DOHH2 (cell line): ENCODE measurements around the gene RNF223.

Experiments
- H3F3A ChIP-seq: fragments of 200-600 bp; sonication (generic), shearing (Covaris generic); 2 replicates; pipeline ENCODE4 v1.6.0; 2016; ENCODE audit warnings: antibody characterized with exemption, mild to moderate bottlenecking; ENCODE audit not compliant: control insufficient read depth, insufficient read depth
- H3K27ac ChIP-seq: fragments of 200-600 bp; sonication (generic); 2 replicates; pipeline ENCODE4 v1.5.1; 2014; ENCODE audit warnings: low read depth, mild to moderate bottlenecking, low read length, moderate library complexity
- H3K27me3 ChIP-seq: fragments of 200-600 bp; sonication (generic); 2 replicates; pipeline ENCODE4 v1.6.1; 2014; ENCODE audit warnings: mild to moderate bottlenecking, low read length, mixed read lengths; ENCODE audit not compliant: control insufficient read depth
- H3K36me3 ChIP-seq: fragments of 200-600 bp; sonication (generic); 2 replicates; pipeline ENCODE4 v1.6.1; 2014; ENCODE audit warnings: mild to moderate bottlenecking, low read length, moderate library complexity, mixed read lengths; ENCODE audit not compliant: control insufficient read depth
- H3K4me1 ChIP-seq: fragments of 200-600 bp; sonication (generic); 2 replicates; pipeline ENCODE4 v1.6.1; 2014; ENCODE audit warnings: mild to moderate bottlenecking, low read length, mixed read lengths; ENCODE audit not compliant: control insufficient read depth
- H3K4me2 ChIP-seq: fragments of 200-600 bp; sonication (generic); 2 replicates; pipeline ENCODE4 v1.6.0; 2014; ENCODE audit warnings: mild to moderate bottlenecking, low read length, moderate library complexity
- H3K4me3 ChIP-seq: fragments of 200-600 bp; sonication (generic); 2 replicates; pipeline ENCODE4 v1.5.1; 2014; ENCODE audit warnings: mild to moderate bottlenecking, low read length, mixed read lengths
- H3K79me2 ChIP-seq: fragments of 200-600 bp; sonication (generic); 2 replicates; pipeline ENCODE4 v1.6.1; 2014; ENCODE audit warnings: mild to moderate bottlenecking, low read length, mixed read lengths; ENCODE audit not compliant: control insufficient read depth
- H3K9me2 ChIP-seq: fragments of 200-600 bp; sonication (generic); replicated peaks from 2 replicates; pipeline ENCODE4 v1.6.1; 2014; ENCODE audit warnings: mild to moderate bottlenecking, low read length, mixed read lengths; ENCODE audit not compliant: control insufficient read depth
- H3K9me3 ChIP-seq: fragments of 200-600 bp; sonication (generic); 2 replicates; pipeline ENCODE4 v1.6.1; 2014; ENCODE audit warnings: antibody characterized with exemption, low read length, mixed read lengths; ENCODE audit not compliant: control insufficient read depth, insufficient read depth
- H4K20me1 ChIP-seq: fragments of 200-600 bp; sonication (generic); 2 replicates; pipeline ENCODE4 v1.6.0; 2014; ENCODE audit warnings: low read depth, mild to moderate bottlenecking, antibody characterized with exemption, low read length, moderate library complexity; ENCODE audit not compliant: control insufficient read depth, insufficient read depth
- CTCF ChIP-seq: fragments of 200-600 bp; sonication (generic); IDR thresholded peaks from one replicate; pipeline ENCODE4 v1.5.1; 2014; ENCODE audit warnings: antibody characterized with exemption, mild to moderate bottlenecking, low read depth, low read length; ENCODE audit not compliant: poor library complexity, severe bottlenecking
- EZH2phosphoT487 ChIP-seq: fragments of 200-600 bp; sonication (generic); IDR thresholded peaks from 2 replicates; pipeline ENCODE4 v1.6.1; 2017; ENCODE audit warnings: borderline replicate concordance, mild to moderate bottlenecking, antibody characterized with exemption, low read length, moderate library complexity, mixed read lengths

The RNF223 gene

GRCh38 chr1:1061682-1062345 is 12.3 kb downstream of the RNF223 start:
- Histone ChIP-seq H3K4me2 (no peak overlapping the region), H3K4me1 (peaks cover 25% of the 10 kb centered on the region), H4K20me1 (no peaks in the 10 kb centered on the region), H3K4me3 (no peak overlapping the region), H3K36me3 (no peaks in the 10 kb centered on the region), H3K27ac (no peak overlapping the region), H3K27me3 (peaks cover 60% of the 10 kb centered on the region), H3K9me2 (no peaks in the 10 kb centered on the region), H3K9me3 (no peaks in the 10 kb centered on the region), H3F3A (no peaks in the 10 kb centered on the region), H3K79me2 (no peaks in the 10 kb centered on the region)
- TF ChIP-seq CTCF = no peak
- no peak for TF ChIP-seq EZH2phosphoT487

- H3K79me2 ChIP-seq = no peaks in the 10 kb centered on the region
These were observed 13.7 kb downstream of the RNF223 start for GRCh38 chr1:1060281-1061000.

GRCh38 chr1:1059494-1060280 is 14.4 kb downstream of the RNF223 start:
- Histone ChIP-seq H3K36me3 (no peaks in the 10 kb centered on the region), H3F3A (no peaks in the 10 kb centered on the region), H3K9me3 (no peaks in the 10 kb centered on the region), H3K4me2 (peak overlapping the region; percentile 73), H3K27me3 (peaks cover 56% of the 10 kb centered on the region), H4K20me1 (no peaks in the 10 kb centered on the region), H3K79me2 (no peaks in the 10 kb centered on the region), H3K4me3 (peak overlapping the region; percentile 63), H3K27ac (no peak overlapping the region), H3K4me1 (peaks cover 25% of the 10 kb centered on the region), H3K9me2 (no peaks in the 10 kb centered on the region)
- TF ChIP-seq CTCF (no peak), EZH2phosphoT487 (no peak; the same call in 1 of the 2 replicates)

More at GRCh38 chr1:1060281-1061000, 13.7 kb downstream of the RNF223 start:
- Histone ChIP-seq H3K4me3 (no peak overlapping the region), H3K4me1 (peaks cover 25% of the 10 kb centered on the region), H3K36me3 (no peaks in the 10 kb centered on the region), H3K4me2 (no peak overlapping the region), H3K9me3 (no peaks in the 10 kb centered on the region), H3K9me2 (no peaks in the 10 kb centered on the region), H3K27ac (no peak overlapping the region), H3K27me3 (peaks cover 56% of the 10 kb centered on the region), H3F3A (no peaks in the 10 kb centered on the region), H4K20me1 (no peaks in the 10 kb centered on the region)
- TF ChIP-seq EZH2phosphoT487 = no peak
- no peak for TF ChIP-seq CTCF
